DND-41 (cell line): ENCODE data around the gene FRYL.

ENCODE experiments used
- ATAC-seq: fragments of 200-7000 bp; cut with Tn5 transposase; 3 replicates; pipeline ENCODE4 v1.9.1; 2021; ENCODE audit warnings: low read depth; ENCODE audit not compliant: insufficient read depth
- DNase-seq: peaks from one replicate; pipeline ENCODE4 v3.0.0-alpha.2; 2020
- H2AFZ ChIP-seq: 2 replicates; pipeline ENCODE4 v1.6.0; 2012; ENCODE audit warnings: low read depth, low read length
- H3K27ac ChIP-seq: 2 replicates; pipeline ENCODE4 v1.5.1; 2012; ENCODE audit warnings: low read length, inconsistent platforms
- H3K27me3 ChIP-seq: fragments of 200-600 bp; sonication (generic); 2 replicates; pipeline ENCODE4 v1.6.0; 2012; ENCODE audit warnings: low read length, mild to moderate bottlenecking, inconsistent platforms; ENCODE audit not compliant: insufficient read depth, poor library complexity
- H3K36me3 ChIP-seq: 2 replicates; pipeline ENCODE4 v1.5.1; 2012; ENCODE audit warnings: low read length, inconsistent platforms; ENCODE audit not compliant: insufficient read depth
- H3K4me1 ChIP-seq: 2 replicates; pipeline ENCODE4 v1.5.1; 2012; ENCODE audit warnings: mild to moderate bottlenecking, low read length; ENCODE audit not compliant: insufficient read depth
- H3K4me2 ChIP-seq: 2 replicates; pipeline ENCODE4 v1.6.0; 2012; ENCODE audit warnings: mild to moderate bottlenecking, moderate library complexity, low read length, inconsistent platforms; ENCODE audit not compliant: insufficient read depth
- H3K4me3 ChIP-seq, 2 experiments: fragments of 200-600 bp in 1 of 2; shearing (Covaris generic) in 1 of 2; 2 replicates each; pipeline ENCODE4 v1.5.1; 2012 to 2016; ENCODE audit warnings: inconsistent platforms in 2 of 2, low read length in 2 of 2, mild to moderate bottlenecking in 2 of 2, low read depth in 1 of 2, moderate library complexity in 1 of 2
- H3K79me2 ChIP-seq: 2 replicates; pipeline ENCODE4 v1.6.0; 2012; ENCODE audit warnings: low read length, inconsistent platforms; ENCODE audit not compliant: insufficient read depth
- H3K9ac ChIP-seq: 2 replicates; pipeline ENCODE4 v1.6.0; 2012; ENCODE audit warnings: low read depth, mild to moderate bottlenecking, inconsistent platforms, low read length, moderate library complexity
- H3K9me3 ChIP-seq: 2 replicates; pipeline ENCODE4 v1.5.1; 2012; ENCODE audit warnings: low read length, moderate library complexity, mild to moderate bottlenecking, inconsistent platforms; ENCODE audit not compliant: insufficient read depth, severe bottlenecking
- H4K20me1 ChIP-seq: 2 replicates; pipeline ENCODE4 v1.6.0; 2012; ENCODE audit warnings: low read length; ENCODE audit not compliant: insufficient read depth
- CTCF ChIP-seq: IDR thresholded peaks from 2 replicates; pipeline ENCODE4 v1.5.1; 2012; ENCODE audit warnings: borderline replicate concordance, low read length, moderate library complexity, mild to moderate bottlenecking; ENCODE audit not compliant: poor library complexity, severe bottlenecking; ENCODE audit errors: extremely low read depth
- EZH2 ChIP-seq: IDR thresholded peaks from 3 replicates; pipeline ENCODE4 v1.6.1; 2012; ENCODE audit warnings: borderline replicate concordance, low read depth, mild to moderate bottlenecking, moderate library complexity, low read length, inconsistent platforms; ENCODE audit not compliant: severe bottlenecking

The FRYL gene

DNA sequence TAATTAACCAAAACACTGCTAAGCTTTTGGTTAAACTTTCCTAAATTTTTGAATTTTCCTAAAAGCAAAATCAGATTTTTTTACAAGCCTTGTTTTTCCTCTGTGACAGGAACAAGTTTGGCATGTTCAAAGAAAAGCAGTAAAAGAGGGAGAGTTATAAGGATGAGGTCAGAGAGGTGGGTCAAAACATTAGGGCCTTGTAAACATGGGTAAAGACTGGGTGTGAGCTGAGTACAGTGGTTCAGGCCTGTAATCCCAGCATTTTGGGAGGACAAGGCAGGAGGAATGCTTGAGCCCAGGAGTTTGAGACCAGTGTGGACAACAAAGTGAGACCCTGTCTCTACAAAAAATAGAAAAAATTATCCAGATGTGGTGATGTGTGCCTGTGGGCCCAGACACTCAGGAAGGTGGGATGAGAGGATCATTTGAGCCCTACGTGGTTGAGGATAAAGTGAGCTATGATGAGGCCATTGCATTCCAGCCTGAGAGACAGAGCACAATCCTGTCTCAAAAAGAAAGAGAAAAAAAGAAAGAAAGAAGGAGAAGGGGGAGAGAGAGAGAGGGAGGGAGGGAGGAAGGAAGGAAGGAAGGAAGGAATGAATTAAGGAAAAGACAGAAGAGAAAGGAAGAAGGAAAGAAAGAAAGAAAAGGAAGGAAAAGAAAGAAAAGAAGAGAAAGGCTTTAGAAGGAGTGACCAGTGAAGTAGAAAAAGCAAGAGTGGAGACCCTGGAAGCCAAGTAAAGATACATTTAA is 17.0 kb upstream of the FRYL start:
- DNase-seq (no peak), ATAC-seq (no peak)
- Histone ChIP-seq H3K4me3 (no peak overlapping the region), H3K4me1 (no peaks in the 10 kb centered on the region), H3K79me2 (no peaks in the 10 kb centered on the region), H2AFZ (no peak overlapping the region), H3K9me3 (no peaks in the 10 kb centered on the region), H3K36me3 (no peaks in the 10 kb centered on the region), H3K9ac (no peak overlapping the region), H3K4me2 (no peak overlapping the region), H4K20me1 (no peaks in the 10 kb centered on the region), H3K27me3 (no peaks in the 10 kb centered on the region), H3K27ac (no peak overlapping the region)
- no peak for TF ChIP-seq CTCF
- TF ChIP-seq EZH2: no peak

GRCh38 chr4:48796191-48796926 is 16.3 kb upstream of the FRYL start:
- H2AFZ ChIP-seq: no peak overlapping the region

GRCh38 chr4:48795108-48795507 is 15.0 kb upstream of the FRYL start:
- no peak for DNase-seq
- H3K27ac ChIP-seq: no peak overlapping the region
- H3K9me3 ChIP-seq: no peaks in the 10 kb centered on the region
- no peaks in the 10 kb centered on the region for H3K79me2 ChIP-seq
- H3K4me1 ChIP-seq: no peaks in the 10 kb centered on the region
- H3K4me3 ChIP-seq: no peak overlapping the region
- no peak overlapping the region for H3K9ac ChIP-seq
- TF ChIP-seq EZH2 (no peak), CTCF (no peak)
- no peaks in the 10 kb centered on the region for H4K20me1 ChIP-seq
- no peaks in the 10 kb centered on the region for H3K36me3 ChIP-seq
- no peak overlapping the region for H2AFZ ChIP-seq
- H3K27me3 ChIP-seq: no peaks in the 10 kb centered on the region
- H3K4me2 ChIP-seq: no peak overlapping the region
- no peak for ATAC-seq

More at GRCh38 chr4:48796191-48796926, 16.3 kb upstream of the FRYL start:
- TF ChIP-seq EZH2: no peak
- no peak for TF ChIP-seq CTCF
- H3K27me3 ChIP-seq: no peaks in the 10 kb centered on the region
- ATAC-seq (no peak), DNase-seq (no peak)
- H3K4me1 ChIP-seq: no peaks in the 10 kb centered on the region
- no peaks in the 10 kb centered on the region for H4K20me1 ChIP-seq
- no peaks in the 10 kb centered on the region for H3K36me3 ChIP-seq
- no peaks in the 10 kb centered on the region for H3K79me2 ChIP-seq
- H3K9me3 ChIP-seq: no peaks in the 10 kb centered on the region
- no peak overlapping the region for H3K9ac ChIP-seq
- no peak overlapping the region for H3K4me2 ChIP-seq
- no peak overlapping the region for H3K27ac ChIP-seq
- H3K4me3 ChIP-seq: no peak overlapping the region
